PFSK-1 (cell line): ENCODE results near the gene FBXO10.

Experiments used
- POLR2AphosphoS5 ChIP-seq: IDR thresholded peaks from 2 replicates; pipeline ENCODE4 v1.6.1; 2012; ENCODE audit warnings: low read depth, mild to moderate bottlenecking, control low read depth, low read length, moderate library complexity
- REST ChIP-seq, 2 experiments: IDR thresholded peaks; 2 replicates each; pipeline versions ENCODE4 v1.6.1 to v1.8.0; 2011 to 2012; ENCODE audit warnings: low read depth in 2 of 2, low read length in 2 of 2, control low read depth in 1 of 2, inconsistent platforms in 1 of 2, mild to moderate bottlenecking in 1 of 2, moderate library complexity in 1 of 2; ENCODE audit not compliant: insufficient read depth in 1 of 2
- SIN3A ChIP-seq: IDR thresholded peaks from 2 replicates; pipeline ENCODE4 v1.6.1; 2012; ENCODE audit warnings: mild to moderate bottlenecking, low read length, moderate library complexity, borderline replicate concordance; ENCODE audit not compliant: insufficient read depth
- TAF1 ChIP-seq: IDR thresholded peaks from 2 replicates; pipeline ENCODE4 v1.6.1; 2012; ENCODE audit warnings: low read length, control low read depth, borderline replicate concordance; ENCODE audit not compliant: insufficient read depth

GRCh38 chr9:37625758-37626147, 49.6 kb upstream of the FBXO10 start:
- no peak for TF ChIP-seq REST (IDR thresholded peaks at IDR 0.05; ENCODE audit: insufficient read depth in 1 of 2, low read depth in 2 of 2, low read length in 2 of 2)
- no peak for TF ChIP-seq SIN3A
- no peak for TF ChIP-seq POLR2AphosphoS5
- no peak for TF ChIP-seq TAF1
